DOHH2 (cell line): ENCODE results near the gene ABHD17C.

ENCODE experiments used
- CTCF ChIP-seq: fragments of 200-600 bp; sonication (generic); IDR thresholded peaks from one replicate; pipeline ENCODE4 v1.5.1; 2014; ENCODE audit warnings: antibody characterized with exemption, mild to moderate bottlenecking, low read depth, low read length; ENCODE audit not compliant: poor library complexity, severe bottlenecking
- EZH2phosphoT487 ChIP-seq: fragments of 200-600 bp; sonication (generic); IDR thresholded peaks from 2 replicates; pipeline ENCODE4 v1.6.1; 2017; ENCODE audit warnings: borderline replicate concordance, mild to moderate bottlenecking, antibody characterized with exemption, low read length, moderate library complexity, mixed read lengths

DNA sequence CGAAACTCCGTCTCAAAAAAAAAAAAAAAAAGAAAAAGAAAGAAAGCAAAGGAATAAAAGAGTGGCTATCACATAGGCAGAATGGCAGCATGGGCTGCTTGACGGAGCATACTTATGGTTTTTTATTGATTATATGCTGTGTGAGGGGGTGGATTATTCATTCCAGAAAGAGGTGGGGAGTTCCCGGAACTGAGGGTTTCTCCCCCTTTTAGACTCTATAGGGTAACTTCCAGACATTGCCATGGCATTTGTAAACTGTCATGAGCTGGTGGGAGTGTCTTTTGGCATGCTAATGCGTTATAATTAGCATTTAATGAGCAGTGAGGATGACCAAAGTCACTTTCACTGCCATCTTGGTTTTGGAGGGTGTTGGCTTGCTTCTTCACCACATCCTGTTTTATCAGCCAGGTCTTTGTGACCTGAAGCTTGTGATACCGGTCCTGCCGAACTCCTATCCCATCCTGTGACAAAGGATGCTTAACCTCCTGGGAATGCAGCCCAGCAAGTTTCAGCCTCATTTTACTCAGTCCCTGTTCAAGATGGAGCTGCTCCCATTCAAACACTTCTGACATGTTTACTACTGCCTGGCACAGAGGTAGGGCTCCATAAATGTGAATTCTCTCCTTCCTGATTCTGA is 15.8 kb upstream of the ABHD17C start:
- TF ChIP-seq EZH2phosphoT487 (no peak), CTCF (no peak)
